Endometrial microvascular endothelial cells (primary cell): Measurements from ENCODE around the gene MLLT10. TPM values are rescaled to one million over a fixed set of nuclear protein-coding genes. Genes with fewer than 3 reads are reported as not detected.

Source experiments
- in situ Hi-C: cut with HindIII; loops from 2 replicates; pipeline ENCODE4 v1.10.0; 2017; ENCODE audit warnings: low sequenced_read_pairs, low pct_unique_long_range_greater_than_20kb; ENCODE audit errors: inconsistent ontology term
- total RNA-seq: library from RNA; depleted of rRNA; stranded (reverse); fragments of >200 nt; gene quantifications from one replicate; pipeline ENCODE4 v1.2.3, GENCODE V29; 2015; ENCODE audit errors: inconsistent ontology term

MLLT10 gene
- total RNA-seq, 1 donor from 2014 or later: 19.2 TPM

DNA sequence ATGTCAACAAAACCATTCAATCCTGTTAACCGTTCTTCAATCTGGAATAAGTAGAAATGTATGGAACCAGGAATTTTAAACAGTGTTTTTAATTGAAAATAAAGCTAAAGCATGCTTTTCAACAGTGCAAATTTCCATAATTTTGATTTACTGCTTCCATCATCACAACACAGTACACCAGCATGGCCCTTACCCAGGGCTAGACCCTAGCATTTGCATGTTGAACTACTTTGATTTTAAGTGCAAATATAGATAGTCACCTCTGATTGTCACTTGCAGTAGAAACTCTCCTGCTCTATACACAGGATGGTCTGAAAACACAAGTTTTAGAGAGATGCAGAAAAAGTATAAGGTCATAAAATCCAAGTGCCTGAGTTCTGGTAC lies 20.6 kb upstream of the MLLT10 start:
- in situ Hi-C loops: loop anchor here (25.0 kb wide), 1 partner anchor 176 kb away; no protein-coding TSS in a partner anchor

- in situ Hi-C loops: loop anchor here (25.0 kb wide), 1 partner anchor 177 kb away; no protein-coding TSS in a partner anchor
These were observed 19.8 kb upstream of the MLLT10 start for GRCh38 chr10:21514129-21514817.

DNA sequence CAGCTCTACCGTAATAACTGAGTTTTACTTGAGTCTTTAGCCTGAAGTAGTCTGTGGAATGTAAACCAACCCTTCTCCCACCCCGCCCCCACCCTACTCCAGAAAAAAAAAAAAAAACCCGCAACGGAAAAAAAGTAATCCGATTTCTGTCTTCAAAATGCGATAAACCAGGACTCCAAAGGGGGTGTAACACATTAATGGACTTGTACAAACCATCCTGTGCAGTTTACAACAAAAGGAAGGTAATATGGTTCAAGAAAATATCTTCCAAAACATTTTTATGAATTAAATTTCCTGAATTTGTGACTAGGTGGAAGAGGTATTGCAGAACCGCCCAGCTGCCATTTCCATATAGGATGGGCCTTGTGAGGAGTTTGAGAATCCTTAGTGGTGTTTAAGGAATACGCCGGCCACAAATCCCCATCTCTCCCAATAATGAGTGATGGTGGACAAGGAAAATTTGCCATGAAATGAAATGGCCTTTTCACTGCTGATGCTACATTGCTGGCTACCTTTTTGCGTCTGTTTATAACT lies 19.1 kb upstream of the MLLT10 start:
- in situ Hi-C loops: loop anchor here (25.0 kb wide), 1 partner anchor 178 kb away; no protein-coding TSS in a partner anchor

DNA sequence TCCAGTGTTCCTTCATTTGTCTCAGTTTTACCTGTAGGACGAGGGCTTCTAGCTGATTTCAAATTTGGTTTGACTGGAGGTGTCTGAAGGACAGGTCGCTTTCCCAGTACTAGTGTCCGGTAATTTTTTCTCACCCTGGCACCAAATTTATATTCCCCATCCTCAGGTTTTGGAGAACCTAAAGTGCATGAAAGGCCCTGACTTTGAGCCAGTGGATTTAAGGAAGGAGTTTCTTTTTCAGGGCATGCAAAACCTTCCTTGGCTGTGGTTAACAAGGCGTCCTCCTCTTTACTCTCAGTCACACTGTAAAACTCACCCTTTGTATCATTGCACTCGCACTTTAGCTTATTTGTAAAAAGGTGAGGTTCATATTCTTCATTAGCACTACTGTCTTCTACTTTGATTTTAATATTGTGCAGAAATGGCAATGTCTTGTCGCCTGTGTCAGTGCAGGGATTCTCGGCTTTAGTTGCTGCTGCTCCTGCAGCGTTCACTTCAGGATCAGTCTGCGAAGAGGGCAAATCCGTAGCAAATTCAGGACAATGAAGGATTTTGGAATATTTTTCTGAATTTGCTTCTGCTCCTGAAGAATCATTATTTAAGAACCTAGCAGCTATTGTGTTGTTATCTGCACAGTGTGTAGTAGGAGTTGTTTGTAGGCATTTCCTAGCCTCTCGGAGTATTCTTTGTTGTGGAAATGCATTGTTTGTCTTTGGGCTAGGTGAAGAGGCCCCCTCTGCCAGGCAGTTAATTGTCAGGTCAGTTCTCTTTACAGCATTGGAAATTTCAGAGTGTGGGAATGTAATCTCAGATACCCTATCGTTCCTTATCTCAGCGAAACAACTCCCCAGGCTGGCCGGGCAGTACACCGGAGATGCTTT lies 18.4 kb upstream of the MLLT10 start:
- in situ Hi-C loops: loop anchor here (25.0 kb wide), 1 partner anchor 178 kb away; no protein-coding TSS in a partner anchor

DNA sequence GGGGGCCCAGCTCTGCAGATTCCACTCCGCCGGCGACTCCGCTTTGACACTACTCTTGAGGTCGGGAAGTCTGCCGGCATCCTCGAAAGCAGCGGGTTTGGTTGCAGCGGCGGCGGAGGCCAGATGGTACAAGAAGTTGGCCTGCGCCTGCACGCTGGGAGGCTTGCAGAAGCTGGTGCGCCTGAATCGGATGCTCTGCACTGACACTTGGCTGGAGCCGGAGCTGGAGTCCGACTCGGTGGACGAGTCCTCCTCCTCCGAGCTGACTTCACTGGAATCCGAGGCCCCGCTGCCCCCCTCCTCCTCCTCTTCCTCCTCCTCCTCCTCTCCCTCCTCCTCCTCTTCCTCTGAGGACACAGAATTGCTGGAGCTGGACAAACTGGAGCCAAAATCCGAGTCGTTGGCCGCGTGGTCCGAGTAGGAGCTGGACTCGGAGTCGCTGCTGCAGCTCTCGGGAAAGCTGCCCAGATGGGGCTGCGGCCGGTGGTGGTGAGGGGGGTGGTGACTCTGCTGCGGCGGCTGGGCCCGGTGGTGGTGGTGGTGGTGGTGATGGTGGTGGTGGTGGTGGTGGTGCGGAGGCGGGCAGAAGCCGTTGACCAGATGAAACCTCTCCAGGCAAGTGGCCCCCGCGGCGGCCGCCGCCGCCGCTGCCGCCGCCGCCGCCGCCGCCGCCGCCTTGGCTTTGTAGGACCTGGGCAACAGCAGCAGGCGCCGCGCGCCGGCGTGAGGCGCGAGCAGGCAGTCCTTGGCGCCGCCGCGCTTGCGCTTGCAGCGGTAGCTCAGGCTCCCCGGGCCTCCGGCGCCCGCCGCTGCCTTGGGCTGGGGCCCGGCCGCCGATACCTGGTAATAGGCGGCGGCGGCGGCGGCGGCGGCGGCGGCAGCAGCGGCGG lies 17.5 kb upstream of the MLLT10 start:
- in situ Hi-C loops: loop anchor here (25.0 kb wide), 1 partner anchor 179 kb away; no protein-coding TSS in a partner anchor

DNA sequence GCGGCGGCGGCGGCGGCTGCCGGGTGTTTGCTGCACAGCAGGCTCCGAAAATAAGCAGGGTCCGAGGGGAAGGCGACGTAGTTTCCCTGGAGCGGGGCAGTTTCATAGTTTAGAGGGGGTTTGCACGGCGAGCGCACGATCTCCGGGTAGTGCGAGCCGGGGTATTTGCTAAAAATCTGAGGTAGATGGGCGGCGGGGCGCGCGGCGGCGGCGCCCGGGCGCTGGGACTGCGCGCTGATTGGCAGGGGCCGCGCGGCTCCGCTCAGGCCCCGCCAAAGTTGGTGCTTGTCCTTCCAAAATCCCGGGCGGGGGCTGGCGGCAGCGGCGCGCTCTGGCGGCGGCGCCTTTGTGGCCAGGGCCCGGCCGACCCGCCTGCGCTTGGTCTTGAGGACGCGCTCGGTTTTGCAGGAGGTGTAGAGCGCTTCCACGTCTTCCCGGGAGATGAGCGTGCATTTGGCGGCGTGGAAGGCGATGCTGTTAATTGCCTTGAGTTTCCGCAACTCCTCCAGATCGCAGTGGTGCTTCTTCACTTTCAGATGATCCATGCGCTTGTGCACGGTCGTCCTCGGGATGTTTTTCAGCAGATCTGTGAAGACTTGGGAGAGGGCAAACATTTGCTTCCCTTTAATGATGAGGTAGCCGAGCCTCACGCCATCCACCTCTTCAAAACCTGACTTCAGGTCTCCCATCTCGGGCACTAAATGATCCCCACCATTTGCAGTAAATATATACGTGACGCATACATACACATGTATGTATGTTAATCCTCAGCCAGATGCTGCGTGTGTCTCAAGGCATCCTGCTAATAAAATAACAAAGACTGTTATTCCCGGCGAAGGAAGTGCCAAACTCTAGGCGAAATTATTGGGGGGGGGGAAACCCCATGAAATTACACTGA lies 16.6 kb upstream of the MLLT10 start:
- in situ Hi-C loops: loop anchor here (25.0 kb wide), 1 partner anchor 180 kb away; no protein-coding TSS in a partner anchor

GRCh38 chr10:21518149-21518640 lies 15.8 kb upstream of the MLLT10 start:
- in situ Hi-C loops: loop anchor here (25.0 kb wide), 1 partner anchor 181 kb away; no protein-coding TSS in a partner anchor

DNA sequence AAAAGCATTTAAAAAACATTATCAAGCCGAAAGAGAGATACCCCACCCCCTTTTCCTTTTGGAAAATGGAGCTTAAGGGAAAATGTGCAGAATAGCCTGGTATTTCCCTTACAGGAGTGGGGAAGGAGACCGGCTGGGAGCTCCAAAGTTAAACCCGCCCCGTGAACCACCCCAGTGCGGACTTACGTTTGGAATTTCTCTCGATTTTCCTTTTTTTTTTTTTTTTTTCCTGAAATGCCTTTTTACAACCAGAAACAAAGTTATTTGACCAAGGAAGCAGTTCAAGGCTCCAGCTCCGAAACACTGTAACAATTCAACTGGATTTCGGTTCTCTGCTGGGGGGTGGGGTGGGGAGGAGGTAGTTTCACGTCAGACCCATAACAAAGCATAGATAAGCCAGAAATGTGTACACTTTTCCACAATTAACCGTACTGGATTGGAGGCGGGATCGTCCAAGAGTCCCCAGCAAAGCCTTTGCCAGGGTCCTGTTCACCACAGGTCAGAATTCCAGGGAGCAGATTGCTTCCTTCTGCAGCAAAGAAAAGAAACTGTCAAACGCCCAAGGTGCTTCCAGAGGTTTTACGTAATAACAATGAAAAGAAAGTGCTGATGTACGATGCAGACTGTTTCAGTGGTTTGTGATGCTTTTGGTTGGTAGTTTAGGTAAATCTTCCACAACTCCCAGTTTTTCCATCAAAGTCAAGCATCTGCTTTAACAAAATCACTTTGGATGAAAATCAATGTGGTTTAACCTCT lies 15.2 kb upstream of the MLLT10 start:
- in situ Hi-C loops: loop anchor here (25.0 kb wide), 1 partner anchor 182 kb away; no protein-coding TSS in a partner anchor

DNA sequence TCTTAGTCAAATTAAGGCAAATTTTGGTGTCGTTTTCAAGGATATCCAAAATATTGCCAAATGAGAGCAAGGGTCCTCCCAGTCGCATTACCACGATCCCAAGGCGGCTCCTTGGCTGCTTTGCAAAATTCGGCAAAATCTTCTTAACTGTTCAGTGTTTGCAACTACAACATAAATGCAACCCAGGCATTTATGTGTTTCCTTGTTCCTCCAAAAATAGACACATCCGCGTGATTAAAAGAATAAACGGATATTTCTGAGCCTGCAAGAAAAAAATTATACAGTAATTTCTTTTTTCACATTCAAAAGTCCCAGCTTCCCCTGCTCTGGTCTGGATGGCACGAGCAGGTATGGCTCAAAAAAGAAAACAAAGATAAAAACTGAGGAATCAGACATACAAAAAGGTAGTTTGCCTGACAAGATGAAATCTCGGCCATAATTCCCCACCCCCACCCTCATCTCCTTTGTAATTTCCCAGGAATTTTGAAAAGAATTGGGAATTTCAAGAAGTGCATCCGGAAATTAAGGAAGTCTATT lies 14.6 kb upstream of the MLLT10 start:
- in situ Hi-C loops: loop anchor here (25.0 kb wide), 1 partner anchor 182 kb away; no protein-coding TSS in a partner anchor

DNA sequence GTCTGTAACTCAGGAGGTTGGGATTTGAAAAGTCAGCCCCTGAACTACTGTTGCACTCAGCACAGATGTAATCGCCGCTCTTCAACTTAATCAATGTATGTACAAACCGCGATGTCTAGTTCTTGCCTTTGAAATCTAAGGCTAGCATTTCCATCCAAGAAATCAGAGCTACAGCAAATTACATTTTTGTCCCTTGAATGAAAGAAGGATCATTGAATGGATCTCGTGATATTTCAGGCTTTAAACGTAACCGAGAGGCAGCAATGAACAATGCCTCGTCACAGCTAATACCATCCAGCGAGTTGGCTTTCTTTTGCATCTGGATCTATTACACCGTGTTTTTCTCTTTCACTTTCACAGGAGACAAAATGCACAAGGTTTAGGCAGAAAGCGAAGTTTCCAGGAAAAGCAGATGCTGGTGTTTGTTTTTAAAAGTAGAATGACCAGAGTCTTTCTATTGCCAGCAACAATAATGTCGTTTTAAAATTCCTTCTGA lies 14.0 kb upstream of the MLLT10 start:
- in situ Hi-C loops: loop anchor here (25.0 kb wide), 1 partner anchor 183 kb away; no protein-coding TSS in a partner anchor

DNA sequence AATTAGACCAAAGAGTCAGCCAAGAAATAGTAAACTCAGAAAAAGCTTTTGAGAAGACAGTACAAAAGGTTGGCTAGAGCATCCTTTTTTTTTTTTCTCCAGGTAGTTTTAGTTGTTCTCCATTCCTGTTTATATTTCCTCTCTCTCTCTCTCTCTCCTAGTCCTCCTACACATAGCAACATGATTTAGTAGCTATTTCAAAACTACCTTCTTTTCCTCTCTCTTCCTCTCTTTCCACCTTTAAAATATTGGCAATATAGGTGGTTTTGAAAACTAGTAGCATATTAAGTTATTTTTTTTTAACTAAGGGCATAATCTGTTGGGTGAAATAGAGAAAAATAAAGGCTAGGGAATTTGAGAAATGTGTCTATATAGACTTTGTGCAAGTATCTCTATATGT lies 13.5 kb upstream of the MLLT10 start:
- in situ Hi-C loops: loop anchor here (25.0 kb wide), 1 partner anchor 183 kb away; no protein-coding TSS in a partner anchor

DNA sequence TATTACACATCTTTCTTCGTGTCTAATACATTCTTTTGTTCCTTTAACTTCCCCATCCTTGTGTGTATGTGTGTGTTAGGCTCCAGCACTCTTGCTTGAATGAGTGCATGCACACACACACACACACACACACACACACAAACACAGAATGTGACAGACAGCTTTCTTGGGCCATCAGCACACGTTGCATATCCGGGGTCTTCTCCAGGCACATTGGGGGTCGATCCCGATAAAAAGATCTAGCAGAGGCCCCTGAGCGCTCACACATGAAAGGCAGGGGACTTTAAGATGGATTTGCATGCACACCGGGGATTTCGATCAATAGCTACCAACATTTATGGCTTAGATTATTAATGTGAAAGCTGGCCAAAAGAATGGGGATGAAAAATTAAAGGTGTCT lies 13.1 kb upstream of the MLLT10 start:
- in situ Hi-C loops: loop anchor here (25.0 kb wide), 1 partner anchor 184 kb away; no protein-coding TSS in a partner anchor

GRCh38 chr10:21521751-21522533 lies 12.1 kb upstream of the MLLT10 start:
- in situ Hi-C loops: loop anchor here (25.0 kb wide), 1 partner anchor 185 kb away; no protein-coding TSS in a partner anchor

DNA sequence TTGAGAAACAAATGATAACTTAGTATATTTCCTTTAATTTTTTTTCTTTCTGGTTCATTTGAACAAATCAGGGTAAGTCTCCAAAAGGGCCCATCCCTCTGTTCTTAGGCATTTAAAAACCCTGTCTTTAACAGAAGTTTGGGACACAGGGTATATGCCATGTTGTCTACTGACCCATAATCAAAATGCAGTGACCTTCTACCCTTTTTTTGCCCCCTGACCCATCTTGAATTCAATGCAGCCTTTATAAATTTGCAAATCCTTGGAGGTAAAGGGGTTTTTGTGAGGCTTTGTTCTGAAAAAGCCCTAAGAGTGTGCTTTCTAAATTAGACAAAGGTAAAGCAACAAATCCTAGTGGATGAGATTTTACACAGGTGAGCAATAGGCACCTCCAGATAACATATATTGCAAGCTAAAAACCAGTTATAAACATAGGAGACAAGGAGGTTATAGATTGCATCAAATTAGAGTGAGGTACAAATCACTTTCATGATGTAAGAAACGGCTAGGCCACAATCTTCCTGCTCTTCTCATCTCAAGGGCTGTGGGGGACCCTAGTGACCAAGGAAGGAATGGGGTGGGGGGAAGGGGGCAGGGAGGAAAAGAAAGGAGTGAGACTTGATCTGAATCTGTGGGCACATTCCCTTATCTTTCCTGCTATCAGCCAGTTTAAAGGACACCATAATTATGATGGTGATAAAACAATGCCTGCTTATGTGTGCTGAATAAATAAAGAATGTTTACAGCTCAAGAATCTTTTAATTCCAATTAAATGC lies 11.2 kb upstream of the MLLT10 start:
- in situ Hi-C loops: loop anchor here (25.0 kb wide), 1 partner anchor 186 kb away; no protein-coding TSS in a partner anchor
